Measurements from ENCODE around the gene EPHA2.
A peak's percentile ranks its signal among the peaks of the same experiment; 100 is the strongest.

The EPHA2 gene

DNA sequence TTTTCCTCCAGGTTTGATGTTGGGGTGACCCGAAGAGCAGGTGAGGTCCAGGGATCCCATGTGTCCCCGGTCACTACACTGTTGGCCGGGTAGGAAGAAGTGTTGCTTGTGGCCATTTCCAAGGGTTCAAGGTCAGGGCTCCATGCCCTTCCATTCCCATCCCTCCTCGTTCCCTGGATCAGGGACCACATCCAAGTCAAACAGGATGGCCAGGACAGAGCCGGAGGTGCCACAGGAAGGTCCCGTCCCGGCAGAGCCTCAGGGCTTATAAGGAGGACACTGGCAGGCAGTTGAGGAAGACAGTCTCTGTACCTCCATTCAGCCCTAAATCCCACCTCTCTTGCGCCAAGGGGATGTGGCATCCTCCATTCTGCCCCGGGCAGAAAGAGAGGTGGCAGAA is 60.4 kb downstream of the EPHA2 start:
- DNase-seq (ENCODE audit: low spot score): no peak
- no peak for FAIRE-seq

DNA sequence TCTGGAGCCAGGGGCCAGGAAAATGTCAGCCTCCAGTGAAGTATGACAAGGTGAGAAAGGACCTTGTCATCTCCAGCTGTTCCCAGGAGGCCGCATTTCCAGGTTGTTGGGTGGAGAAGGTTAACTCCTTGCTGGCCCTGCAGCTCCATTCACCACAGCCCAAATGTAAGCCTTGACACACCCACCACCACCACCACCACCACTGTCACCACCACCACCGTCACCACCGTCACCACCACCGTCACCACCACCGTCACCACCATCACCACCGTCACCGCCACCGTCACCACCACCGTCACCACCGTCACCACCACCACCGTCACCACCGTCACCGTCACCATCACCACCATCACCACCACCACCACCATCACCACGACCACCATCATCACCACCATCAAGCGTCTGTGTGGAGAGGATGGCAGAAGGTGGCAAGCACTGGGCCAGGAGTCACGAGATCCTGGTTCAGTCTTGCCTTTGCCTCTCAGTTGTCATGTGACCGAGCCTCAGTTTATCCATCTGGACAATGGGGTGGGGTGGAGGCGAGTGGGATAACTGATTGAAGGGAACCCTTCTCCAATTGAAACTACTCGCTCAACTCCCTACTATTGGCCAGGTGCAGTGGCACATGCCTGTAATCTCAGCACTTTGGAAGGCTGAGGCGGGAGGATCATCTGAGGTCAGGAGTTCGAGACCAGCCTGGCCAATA is 61.3 kb downstream of the EPHA2 start:
- FAIRE-seq (no peak), DNase-seq (ENCODE audit: low spot score) (no peak)

DNA sequence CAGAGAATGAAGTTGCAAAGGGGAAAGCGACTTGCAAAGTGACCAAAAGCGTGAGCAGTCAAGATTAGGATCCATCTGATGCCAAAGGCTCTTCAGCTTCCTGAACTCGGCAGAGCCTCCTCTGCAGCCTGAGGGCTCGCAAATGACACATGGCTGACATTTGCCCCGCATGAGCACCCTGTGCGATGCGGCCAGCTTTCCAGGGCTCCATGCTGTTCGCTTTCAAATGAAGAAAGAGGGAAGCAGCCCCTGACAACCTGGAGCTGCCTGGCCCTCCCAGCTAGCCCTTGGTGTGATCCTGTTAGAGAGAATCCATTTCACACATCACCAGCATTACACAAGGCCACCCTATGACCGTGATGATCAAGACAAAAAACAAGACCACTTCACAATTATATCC is 62.3 kb downstream of the EPHA2 start:
- DNase-seq (ENCODE audit: low spot score): no peak
- FAIRE-seq: no peak

DNA sequence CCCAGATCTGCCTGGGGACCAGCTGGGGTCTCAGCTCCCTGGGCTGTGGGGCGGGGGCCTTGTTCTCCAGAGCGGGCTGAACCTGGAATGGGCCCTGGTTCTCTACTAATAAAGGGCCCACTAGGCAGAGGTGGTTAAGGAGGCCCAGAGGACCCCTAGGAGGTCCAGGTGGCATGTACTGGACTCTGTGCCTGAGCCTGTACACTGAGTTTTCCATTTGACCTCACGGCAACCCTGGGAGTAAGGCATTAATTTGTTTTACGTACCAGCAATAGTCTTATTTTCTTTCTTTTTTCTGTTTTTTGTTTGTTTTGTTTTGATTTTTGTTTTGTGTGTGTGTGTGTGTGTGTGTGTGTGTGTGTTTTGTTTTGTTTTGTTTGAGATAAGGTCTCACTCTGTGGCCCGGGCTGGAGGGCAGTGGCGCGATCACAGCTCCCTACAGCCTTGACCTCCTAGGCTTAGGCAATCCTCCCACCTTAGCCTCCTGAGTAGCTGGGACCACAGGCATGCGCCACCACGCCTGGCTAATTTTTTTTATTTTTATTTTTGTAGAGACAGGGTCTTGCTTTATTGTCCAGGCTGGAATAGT is 62.9 kb downstream of the EPHA2 start:
- no peak for DNase-seq (ENCODE audit: low spot score)
- no peak for FAIRE-seq

DNA sequence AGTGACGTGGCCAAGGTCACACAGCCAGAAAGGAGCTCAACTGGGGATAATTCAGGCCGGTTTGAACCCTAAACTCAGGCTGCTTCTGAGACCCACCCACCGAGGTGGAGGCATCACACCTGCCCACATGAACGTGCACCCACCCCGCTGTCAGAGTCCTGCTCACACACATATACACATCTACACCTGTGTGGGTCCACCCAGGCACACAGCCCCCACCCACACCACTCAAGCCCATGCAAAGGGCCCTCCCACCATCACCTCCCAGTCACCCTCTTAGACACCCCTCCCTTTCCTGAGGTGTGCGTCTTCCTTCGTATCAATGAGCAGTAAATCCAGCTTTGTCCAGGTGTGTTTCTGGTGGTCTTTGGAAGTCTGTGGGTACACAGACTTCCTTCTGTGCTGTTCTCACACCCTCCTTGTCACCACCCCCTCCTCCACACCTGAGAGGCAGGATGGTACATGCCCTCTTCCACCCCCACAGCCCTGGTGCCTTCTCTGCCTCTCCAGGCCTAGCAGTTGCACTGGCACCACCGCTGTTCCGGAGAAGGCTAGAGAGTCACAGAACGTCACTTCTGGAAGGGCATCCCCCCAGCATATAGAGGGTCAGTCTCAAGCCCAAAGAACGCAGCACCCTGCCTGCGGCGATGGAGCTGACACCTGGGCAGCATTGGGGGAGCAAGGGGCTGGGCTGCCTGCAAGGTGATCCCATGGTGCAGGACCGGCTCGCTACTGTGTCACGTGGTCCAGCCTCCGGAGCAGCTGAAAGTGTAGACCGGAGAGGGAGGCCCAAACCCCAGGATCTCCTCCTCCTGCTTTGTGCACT is 63.6 kb downstream of the EPHA2 start:
- FAIRE-seq: no peak
- DNase-seq (ENCODE audit: low spot score): no peak

DNA sequence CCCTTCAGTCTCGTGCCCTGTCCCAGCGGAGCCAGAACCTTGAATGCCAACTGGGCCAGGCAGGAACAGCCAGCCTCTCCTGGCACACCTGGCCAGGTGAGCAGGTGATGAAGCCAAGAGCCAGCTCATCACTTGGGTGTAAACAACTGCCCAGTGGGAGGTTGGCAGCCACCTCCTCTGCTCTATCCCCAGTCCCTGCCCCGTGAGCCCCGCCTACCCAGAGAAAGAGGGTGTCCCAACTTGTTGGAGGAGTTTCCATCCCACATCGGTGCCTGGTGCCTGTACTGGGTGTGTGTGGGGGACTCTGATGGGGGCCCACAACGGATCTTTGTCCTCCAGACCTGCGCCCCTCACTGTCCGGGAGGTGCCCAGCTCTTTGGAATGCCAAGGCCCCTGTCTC is 64.6 kb downstream of the EPHA2 start:
- DNase-seq (ENCODE audit: low spot score) (no peak), FAIRE-seq (no peak)

DNA sequence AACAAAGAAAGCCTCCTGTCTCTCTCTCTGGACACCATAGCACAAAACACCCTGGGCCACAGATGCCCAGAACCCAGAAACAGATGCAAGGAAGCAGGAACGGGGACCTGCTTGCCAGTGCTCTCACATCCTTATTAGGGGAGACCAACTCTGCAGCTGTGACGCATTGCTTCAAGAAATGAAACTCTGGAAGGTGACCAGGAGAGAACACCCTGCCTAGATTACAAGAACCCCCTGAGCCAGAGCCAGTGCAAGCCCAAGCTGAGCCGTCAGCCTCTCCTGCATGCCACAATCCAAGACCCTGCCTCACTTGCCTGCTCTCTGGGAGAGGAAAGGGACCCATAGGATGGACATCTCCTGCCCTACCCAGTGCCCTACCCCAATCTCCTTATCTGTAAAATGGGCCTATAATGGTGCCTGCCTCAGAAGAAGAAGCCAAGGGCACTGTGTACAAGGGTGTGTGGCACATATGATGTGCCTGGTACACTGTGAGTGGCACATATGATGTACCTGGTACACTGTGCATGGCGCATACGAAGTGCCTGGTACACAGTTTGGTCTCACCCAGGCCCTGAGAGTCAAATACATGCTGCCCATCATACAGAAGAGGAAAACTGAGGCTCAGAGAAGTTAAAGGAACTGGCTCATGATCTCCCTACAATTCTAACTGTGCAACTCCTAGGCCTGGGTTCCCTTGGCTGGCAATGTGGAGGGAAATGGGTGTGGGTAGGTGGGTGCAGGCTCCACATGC is 65.6 kb downstream of the EPHA2 start:
- no peak for FAIRE-seq

DNA sequence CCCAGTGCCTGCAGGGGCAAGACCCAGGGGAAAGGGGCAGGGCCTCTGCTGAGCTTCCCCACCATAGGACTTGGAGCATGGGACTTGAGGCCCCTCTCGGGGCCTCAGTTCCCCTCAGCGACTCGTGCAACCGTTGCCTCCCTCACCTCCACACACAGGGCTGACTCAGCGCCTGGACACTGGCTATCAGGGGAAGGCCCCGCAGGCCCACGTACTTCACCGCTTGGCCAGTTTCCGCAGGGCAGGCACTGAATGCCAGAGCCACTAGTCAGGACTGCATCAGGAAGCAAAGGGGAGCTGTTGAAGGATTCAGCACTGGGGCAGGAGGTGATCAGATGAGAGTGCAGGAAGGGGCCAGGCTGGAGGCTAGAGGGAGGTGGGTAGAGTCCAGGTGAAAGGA is 66.9 kb downstream of the EPHA2 start:
- peak; percentile 92 for DNase-seq (ENCODE audit: low spot score)
- FAIRE-seq: peak; percentile 92

More for the DNA sequence above, 65.6 kb downstream of the EPHA2 start:
- no peak for DNase-seq (ENCODE audit: low spot score)

DNA sequence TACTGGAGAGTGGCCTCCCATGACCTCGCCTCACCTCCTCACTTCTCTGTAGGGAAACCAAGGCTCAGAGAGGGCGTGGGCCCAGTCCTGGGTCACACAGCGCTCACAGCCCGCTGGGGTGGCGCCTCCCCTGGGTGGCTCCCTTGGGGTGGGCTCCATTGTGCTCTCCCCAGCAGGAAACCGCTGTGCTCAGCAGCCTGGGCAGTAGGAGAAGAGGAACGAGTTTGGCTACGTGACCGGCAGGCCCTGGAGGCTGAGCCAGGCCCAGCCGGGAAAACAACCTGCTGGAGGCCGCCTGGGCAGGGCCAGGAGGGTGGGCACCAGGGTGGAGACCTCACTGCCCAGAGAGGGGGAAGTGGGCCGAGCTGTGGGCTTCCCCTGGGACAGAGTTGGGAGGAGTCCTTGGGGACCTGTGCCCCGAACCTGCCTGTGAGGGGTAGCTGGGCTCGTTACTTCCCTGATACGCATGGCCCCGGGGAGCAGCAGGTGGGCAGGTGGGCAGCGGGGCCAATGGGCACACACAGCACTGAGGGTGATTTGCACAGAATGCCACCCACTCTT is 67.4 kb downstream of the EPHA2 start:
- no peak for FAIRE-seq
- no peak for DNase-seq (ENCODE audit: low spot score)

DNA sequence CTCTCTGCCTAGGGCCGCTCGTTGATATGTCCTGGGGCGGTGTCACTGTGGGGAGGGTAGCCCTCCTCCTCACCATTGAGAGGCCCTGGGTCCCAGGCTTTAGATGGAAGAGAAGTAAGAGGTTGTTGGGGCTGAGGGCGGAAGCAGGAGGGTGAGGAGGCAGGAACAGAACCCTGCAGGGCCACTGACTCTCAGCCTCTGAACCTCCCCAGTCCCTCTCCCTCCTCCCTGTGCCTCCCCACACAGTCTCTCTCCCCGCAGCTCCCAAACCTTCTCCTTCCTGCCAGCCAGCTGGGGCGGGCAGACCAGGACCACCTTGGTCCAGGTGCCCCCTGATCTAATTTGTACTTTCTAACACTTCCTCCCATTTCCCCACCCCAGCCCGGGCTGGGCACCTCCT is 68.1 kb downstream of the EPHA2 start:
- FAIRE-seq: no peak
- no peak for DNase-seq (ENCODE audit: low spot score)

DNA sequence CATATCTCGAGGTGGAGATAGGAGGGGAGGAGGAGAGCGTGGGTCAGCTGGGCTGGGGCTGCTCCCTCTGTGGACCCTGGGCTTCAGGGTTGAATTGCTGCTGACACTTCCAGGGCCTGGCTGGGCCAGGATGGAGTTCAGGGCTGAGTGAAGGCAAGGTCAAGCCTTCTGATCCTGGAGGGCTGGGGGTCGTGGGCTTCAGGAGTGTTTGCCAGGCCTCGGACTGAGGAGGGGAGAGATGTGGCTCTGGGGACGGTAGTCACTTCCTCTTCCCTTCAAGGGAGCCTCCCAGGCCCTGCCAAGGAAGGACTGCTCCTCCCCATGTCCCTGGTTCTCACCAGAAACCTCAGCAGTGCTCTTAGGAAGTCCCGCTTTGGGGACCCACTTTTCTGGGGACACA is 70.3 kb downstream of the EPHA2 start:
- DNase-seq (ENCODE audit: low spot score) (no peak), FAIRE-seq (no peak)

DNA sequence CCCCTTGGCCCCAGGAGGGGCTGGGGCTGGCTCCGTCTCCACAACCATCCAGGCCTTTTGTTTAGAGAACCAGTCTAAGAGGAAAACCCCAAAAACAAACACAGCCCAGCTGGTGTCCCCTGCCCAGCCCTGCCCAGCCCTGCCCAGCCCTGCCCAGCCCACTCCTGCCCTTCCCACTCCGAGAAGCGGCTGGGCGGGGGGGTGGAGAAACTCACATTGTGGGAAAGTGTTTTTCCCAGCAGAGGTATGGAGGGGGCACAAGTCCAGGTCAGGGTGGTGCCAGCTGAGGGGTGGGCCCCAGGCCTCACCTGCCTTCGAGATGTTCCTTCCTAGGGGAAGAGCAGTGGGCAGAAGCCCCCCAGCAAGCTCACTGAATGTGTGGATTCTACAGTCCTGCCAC is 72.4 kb downstream of the EPHA2 start:
- DNase-seq (ENCODE audit: low spot score): no peak
- FAIRE-seq: no peak

DNA sequence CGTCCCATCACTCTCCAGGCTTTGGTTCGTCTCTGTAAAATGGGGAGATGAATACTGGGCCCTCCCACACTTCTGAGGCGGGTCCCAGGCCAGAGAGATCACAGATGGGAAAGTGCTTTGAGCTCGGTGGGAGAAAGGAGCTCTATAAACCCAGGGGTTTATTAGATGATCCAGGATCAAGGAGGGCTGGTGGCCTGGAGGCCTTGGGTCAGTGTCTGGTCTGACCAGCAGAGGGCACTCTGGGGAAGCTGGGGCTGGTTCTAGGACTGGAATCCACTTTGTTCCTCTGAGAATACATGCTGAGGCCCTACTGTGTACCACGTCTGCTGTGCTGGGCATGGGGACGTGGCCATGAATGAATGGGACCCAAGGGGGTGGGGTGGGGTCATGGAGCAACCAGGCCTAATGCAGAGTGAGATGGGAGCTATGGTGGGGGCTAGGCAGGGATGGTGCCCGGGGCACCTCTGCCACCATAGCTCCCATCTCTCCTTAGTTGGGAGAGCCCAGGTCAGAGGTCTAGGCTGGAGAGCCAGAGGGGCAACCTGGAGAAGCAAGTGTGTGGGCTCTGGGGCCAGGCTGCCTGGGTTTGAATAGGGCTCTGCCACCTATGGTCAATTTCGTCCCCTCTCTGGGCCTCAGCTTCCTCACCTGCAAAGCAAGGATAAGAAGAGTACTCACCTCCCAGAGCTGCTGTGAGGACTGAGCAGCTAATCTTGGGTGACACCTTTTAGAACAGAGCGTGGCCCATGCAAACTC is 73.4 kb downstream of the EPHA2 start:
- FAIRE-seq: no peak
- DNase-seq (ENCODE audit: low spot score): peak; percentile 56

DNA sequence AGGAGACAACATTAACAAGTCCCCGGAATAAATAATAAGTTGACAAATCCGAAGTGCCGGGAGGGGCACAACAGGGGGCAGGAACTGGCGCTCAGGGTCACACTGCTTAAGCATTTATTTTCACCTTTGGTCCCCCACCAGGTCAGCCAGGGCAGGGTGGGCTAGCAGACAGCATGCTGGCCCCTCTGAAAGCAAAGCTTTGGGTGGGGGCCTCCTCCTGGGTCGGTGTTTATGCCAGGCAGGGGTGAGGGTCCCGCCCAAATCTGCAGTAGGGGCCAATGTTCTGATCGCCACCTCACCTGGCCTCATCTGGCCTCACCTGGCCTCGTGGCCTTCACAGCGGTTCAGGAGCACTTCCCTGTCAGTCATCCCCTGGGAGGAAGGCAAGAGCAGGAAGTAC is 74.2 kb downstream of the EPHA2 start:
- no peak for DNase-seq (ENCODE audit: low spot score)
- no peak for FAIRE-seq

DNA sequence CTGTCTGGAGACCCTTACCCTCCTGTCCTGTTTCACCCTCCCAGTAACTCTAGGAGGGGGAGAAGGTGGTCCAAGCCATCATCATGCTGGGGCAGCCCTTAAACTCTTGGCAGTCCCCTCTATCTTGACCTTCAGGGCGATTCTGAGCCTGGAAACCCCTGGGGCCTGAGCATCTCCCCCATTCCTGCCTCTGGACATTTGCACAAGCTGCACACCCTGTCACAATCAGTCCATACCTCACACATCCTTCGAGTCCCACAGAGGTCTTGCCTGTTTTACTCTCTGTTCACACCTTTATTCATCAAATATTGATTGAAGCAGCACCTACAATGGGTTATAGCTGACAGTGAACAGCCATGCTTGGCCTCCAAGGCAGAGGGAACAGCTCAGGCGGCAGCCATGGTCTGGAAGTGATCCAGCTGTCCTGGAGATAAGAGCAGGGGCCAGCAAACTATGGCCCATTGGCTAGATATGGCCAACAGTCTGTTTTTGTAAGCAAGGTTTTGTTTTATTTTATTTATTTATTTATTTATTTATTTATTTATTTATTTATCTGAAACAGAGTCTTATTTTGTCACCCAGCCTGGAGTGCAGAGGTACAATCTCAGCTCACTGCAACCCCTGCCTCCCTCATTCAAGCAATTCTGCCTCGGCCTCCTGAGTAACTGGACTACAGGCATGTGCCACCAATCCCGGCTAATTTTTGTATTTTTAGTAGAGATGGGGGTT is 75.3 kb downstream of the EPHA2 start:
- FAIRE-seq (no peak), DNase-seq (ENCODE audit: low spot score) (no peak)

DNA sequence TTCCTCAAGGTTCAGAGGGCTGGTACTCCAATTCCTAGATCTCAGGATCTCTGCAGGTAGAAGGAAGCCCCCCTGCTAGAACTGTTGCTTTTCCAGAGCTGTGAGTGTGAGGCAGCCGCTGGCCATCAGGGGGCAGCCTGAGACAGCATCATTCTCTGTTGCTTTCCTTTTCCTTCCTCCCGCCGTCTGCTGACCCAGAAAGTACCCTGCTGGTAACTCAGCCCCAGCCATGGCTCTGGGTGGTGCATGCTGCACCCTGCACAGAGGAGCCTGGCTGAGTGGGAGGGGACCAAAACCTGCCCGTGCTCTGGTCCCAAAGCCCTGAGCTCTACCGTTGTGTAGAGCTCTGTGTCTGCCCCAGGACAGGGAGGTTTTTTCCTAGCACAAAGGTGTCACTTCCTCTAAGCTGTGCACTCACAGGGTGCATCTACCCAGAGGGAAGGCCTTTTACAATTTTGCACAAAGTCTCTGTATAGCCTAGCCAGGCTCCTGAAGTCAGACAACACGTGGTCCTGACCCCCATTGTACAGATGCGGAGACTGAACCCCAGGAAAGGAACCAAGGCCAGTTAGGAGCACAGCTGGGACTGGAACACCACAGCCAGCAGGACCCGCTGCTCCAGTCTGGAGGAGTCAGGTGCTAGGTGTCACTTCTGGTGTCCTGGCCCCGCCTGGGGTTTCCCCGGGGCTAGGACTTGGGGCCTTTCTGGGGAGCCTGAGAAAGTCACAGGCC is 76.8 kb downstream of the EPHA2 start:
- DNase-seq (ENCODE audit: low spot score) (peak; percentile 78), FAIRE-seq (peak; percentile 30)

DNA sequence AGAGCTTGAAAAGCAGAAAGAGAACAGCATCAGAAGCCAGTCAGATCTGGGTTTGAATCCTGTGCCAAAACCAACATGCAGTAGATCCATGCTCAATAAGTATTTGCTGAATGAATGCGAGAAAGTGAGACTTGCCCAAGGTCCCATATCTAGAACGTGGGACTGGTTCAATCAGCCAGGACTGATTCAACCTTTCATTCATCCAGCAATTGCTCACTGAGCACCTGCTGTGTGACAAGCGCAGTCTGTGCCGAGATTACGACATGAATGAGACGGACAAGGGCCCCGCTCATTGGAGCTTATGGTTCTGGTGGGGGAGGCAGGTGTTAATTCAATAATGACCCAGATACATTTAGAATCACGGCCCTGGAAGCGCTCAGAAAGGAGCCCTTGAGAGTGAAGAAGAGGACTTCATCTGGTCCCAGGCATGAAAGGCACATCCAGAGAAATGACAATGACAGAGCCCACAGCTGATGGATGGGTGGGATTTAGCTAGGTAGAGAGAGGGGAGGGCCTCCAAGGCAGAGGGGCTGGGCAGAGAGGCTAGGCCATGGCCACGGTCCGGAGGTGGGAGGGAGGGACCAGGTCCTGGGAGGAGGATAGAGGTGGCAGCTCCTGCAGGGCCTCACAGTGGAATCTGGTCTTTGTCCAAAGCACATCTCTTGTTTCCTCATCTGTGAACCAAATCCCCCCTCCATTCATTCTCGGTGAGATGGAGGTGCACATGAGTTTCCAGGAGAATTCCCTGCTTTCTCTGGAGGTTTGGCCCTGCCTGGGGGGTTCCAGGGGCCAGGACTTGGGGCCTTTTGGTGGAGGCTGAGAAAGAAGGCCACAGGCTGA is 78.2 kb downstream of the EPHA2 start:
- DNase-seq (ENCODE audit: low spot score): no peak
- FAIRE-seq: no peak

DNA sequence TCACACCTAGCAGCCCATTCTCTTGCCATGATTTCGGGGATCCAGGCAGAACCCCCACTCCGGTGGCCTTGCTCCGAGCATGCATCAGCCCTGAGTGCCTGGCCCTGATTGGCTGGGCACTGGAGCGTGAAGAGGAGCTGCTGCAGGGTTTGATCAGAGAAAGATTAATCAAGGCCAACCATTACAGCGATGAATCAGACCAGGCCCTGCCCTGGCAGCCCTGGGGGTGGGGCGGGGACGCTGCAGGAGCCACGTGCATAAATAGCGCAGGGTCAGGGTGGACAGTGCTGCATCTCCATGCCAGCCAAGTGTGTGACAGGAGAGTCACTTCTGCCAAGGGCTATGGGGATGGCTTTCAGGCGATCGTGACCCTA is 79.0 kb downstream of the EPHA2 start:
- FAIRE-seq (peak; percentile 87), DNase-seq (ENCODE audit: low spot score) (peak; percentile 90)
